K562 (cell line): ENCODE measurements around the gene KIF24. TPM values are rescaled to one million over a fixed set of nuclear protein-coding genes. Genes with fewer than 3 reads are reported as not detected.

Source experiments
- ATAC-seq: fragments of 200-7000 bp; cut with Tn5 transposase; 3 replicates; pipeline ENCODE4 v1.9.1; 2020; ENCODE audit warnings: moderate library complexity
- BruUV-seq: library from RNA; stranded (reverse); fragments of 400-500 nt; replicated peaks from 2 replicates; lab custom pipeline; 2021; lab: Mats Ljungman, UMichigan
- CTCF ChIA-PET: fragments of 300-600 bp; formaldehyde crosslinking; extraction: SDS; loops from one replicate; lab custom pipeline; 2021; ENCODE audit warnings: low intra/inter-chr PET ratio; lab: Yijun Ruan, JAX
- POLR2A ChIA-PET: fragments of 300-600, 350-650 bp; sonication (Branson Sonifier 250); formaldehyde crosslinking; extraction: SDS; loops from one replicate; lab custom pipeline; 2021; ENCODE audit warnings: antibody characterized with exemption, inconsistent platforms; lab: Yijun Ruan, JAX
- DNase-seq, 4 experiments: peaks; one replicate each; pipeline versions ENCODE4 v3.0.0 to v3.0.0-alpha.2; 2011 to 2018; ENCODE audit warnings: low spot score in 3 of 4, mixed read lengths in 3 of 4; ENCODE audit errors: extremely low read depth in 1 of 4
- FAIRE-seq: peaks from 2 replicates; lab custom pipeline; 2011; peaks lifted over from hg19 to GRCh38; lab: Jason Lieb, UNC
- H2AFZ ChIP-seq: 2 replicates; pipeline ENCODE4 v1.6.0; 2011; ENCODE audit warnings: low read depth, low read length, control low read depth, inconsistent platforms
- H3K27ac ChIP-seq: fragments of 200-600 bp; 3 replicates; pipeline ENCODE4 v1.8.0; 2011; ENCODE audit warnings: low read depth, mild to moderate bottlenecking, control low read depth, inconsistent platforms, low read length, moderate library complexity, mixed read lengths; ENCODE audit errors: extremely low read depth
- H3K27me3 ChIP-seq, 2 experiments: fragments of 300-600 bp in 1 of 2; 2 replicates in 1 of 2; 3 replicates in 1 of 2; pipeline versions ENCODE4 v1.6.0 to v1.8.0; 2011; ENCODE audit warnings: inconsistent platforms in 2 of 2, low read length in 2 of 2, mild to moderate bottlenecking in 1 of 2, mixed read lengths in 1 of 2, moderate library complexity in 1 of 2; ENCODE audit not compliant: control insufficient read depth in 2 of 2, insufficient read depth in 2 of 2
- H3K36me3 ChIP-seq: fragments of 300-600 bp; 3 replicates; pipeline ENCODE4 v1.8.0; 2011; ENCODE audit warnings: mild to moderate bottlenecking, low read length, inconsistent platforms; ENCODE audit not compliant: control insufficient read depth, insufficient read depth
- H3K4me1 ChIP-seq, 2 experiments: fragments of 200-600 bp in 1 of 2; replicated peaks in 1 of 2; 2 replicates in 1 of 2; 3 replicates in 1 of 2; pipeline versions ENCODE4 v1.5.1 to v1.8.0; 2011; ENCODE audit warnings: inconsistent platforms in 2 of 2, low read length in 2 of 2, mild to moderate bottlenecking in 1 of 2, mixed read lengths in 1 of 2, moderate library complexity in 1 of 2; ENCODE audit not compliant: control insufficient read depth in 2 of 2, insufficient read depth in 2 of 2
- H3K4me2 ChIP-seq: 2 replicates; pipeline ENCODE4 v1.6.1; 2011; ENCODE audit warnings: low read length, control low read depth, inconsistent platforms, mixed read lengths; ENCODE audit not compliant: insufficient read depth
- H3K4me3 ChIP-seq: fragments of 200-600 bp; sonication (generic), shearing (Covaris generic); 2 replicates; pipeline ENCODE4 v1.5.1; 2016; ENCODE audit warnings: control low read depth, inconsistent platforms
- H3K79me2 ChIP-seq: fragments of 200-600 bp; 3 replicates; pipeline ENCODE4 v1.8.0; 2011; ENCODE audit warnings: low read length, inconsistent platforms; ENCODE audit not compliant: control insufficient read depth, insufficient read depth
- H3K9ac ChIP-seq, 2 experiments: 2 replicates each; pipeline versions ENCODE4 v1.6.0 to v1.6.1; 2011; ENCODE audit warnings: low read depth in 2 of 2, low read length in 2 of 2, control low read depth in 1 of 2, inconsistent platforms in 1 of 2, mild to moderate bottlenecking in 1 of 2, mixed read lengths in 1 of 2; ENCODE audit not compliant: insufficient read depth in 1 of 2
- H3K9me1 ChIP-seq: one replicate; pipeline ENCODE4 v1.6.0; 2011; ENCODE audit warnings: inconsistent platforms, mild to moderate bottlenecking, low read length, moderate library complexity; ENCODE audit not compliant: control insufficient read depth, insufficient read depth
- H3K9me3 ChIP-seq: replicated peaks from 2 replicates; pipeline ENCODE4 v1.5.1; 2011; ENCODE audit warnings: low read depth, low read length, inconsistent platforms; ENCODE audit not compliant: control insufficient read depth, insufficient read depth
- H4K20me1 ChIP-seq: replicated peaks from 2 replicates; pipeline ENCODE4 v1.6.1; 2011; ENCODE audit warnings: low read length, inconsistent platforms, mixed read lengths; ENCODE audit not compliant: control insufficient read depth, insufficient read depth
- ERF ChIP-seq: fragments of 450-650 bp; formaldehyde crosslinking; IDR thresholded peaks from 2 replicates; pipeline ENCODE4 v1.4.0; 2020; ENCODE audit warnings: mild to moderate bottlenecking, mixed read lengths
- GTF2E2 ChIP-seq: fragments of 200-800 bp; sonication (Bioruptor generic); IDR thresholded peaks from 2 replicates; pipeline ENCODE4 v1.6.1; 2016; ENCODE audit warnings: missing genetic modification characterization, missing compliant biosample characterization
- GTF2F1 ChIP-seq: IDR thresholded peaks from 2 replicates; pipeline ENCODE4 v1.6.1; 2011; ENCODE audit warnings: low read depth, low read length, improper control_type of control experiment
- MTA3 ChIP-seq: fragments of 450-650 bp; formaldehyde crosslinking; IDR thresholded peaks from 2 replicates; pipeline ENCODE4 v1.6.1; 2017; ENCODE audit warnings: mild to moderate bottlenecking, borderline replicate concordance
- NBN ChIP-seq: fragments of 450-650 bp; IDR thresholded peaks from 2 replicates; pipeline ENCODE4 v1.6.1; 2016; ENCODE audit warnings: low read depth, mild to moderate bottlenecking
- RUNX1 ChIP-seq: sonication (generic); IDR thresholded peaks from 2 replicates; pipeline ENCODE4 v1.6.1; 2016; ENCODE audit warnings: antibody characterized with exemption, low read depth
- SIX5 ChIP-seq, 2 experiments: IDR thresholded peaks; 2 replicates each; pipeline ENCODE4 v1.6.1; 2011; ENCODE audit warnings: low read length in 2 of 2, borderline replicate concordance in 1 of 2, low read depth in 1 of 2, mild to moderate bottlenecking in 1 of 2, moderate library complexity in 1 of 2; ENCODE audit not compliant: insufficient read depth in 1 of 2
- TEAD1 ChIP-seq, 2 experiments: fragments of 450-650 bp in 1 of 2; sonication (generic) in 1 of 2; formaldehyde crosslinking; IDR thresholded peaks; 2 replicates each; pipeline versions ENCODE4 v1.4.0 to v1.8.0; 2020 to 2022; ENCODE audit warnings: mild to moderate bottlenecking in 2 of 2, missing genetic modification reagents in 1 of 2
- ZBTB11 ChIP-seq, 3 experiments: fragments of 200-800 bp in 1 of 3; fragments of 250-450 bp in 1 of 3; fragments of 450-650 bp in 1 of 3; sonication (Bioruptor Pico) in 1 of 3; sonication (Bioruptor generic) in 1 of 3; formaldehyde crosslinking in 1 of 3; IDR thresholded peaks; 2 replicates each; pipeline versions ENCODE4 v1.6.1 to v1.8.0; 2016 to 2022; ENCODE audit warnings: mild to moderate bottlenecking in 2 of 3, missing genetic modification characterization in 2 of 3, missing compliant biosample characterization in 1 of 3, moderate library complexity in 1 of 3
- ZNF449 ChIP-seq: fragments of 250-450 bp; sonication (Bioruptor Pico); IDR thresholded peaks from 2 replicates; pipeline ENCODE4 v1.8.0; 2022; ENCODE audit warnings: moderate library complexity, mild to moderate bottlenecking, inconsistent platforms
- ZNF584 ChIP-seq: fragments of 200-800 bp; sonication (Bioruptor generic); IDR thresholded peaks from 2 replicates; pipeline ENCODE4 v1.6.1; 2016; ENCODE audit warnings: low read depth, mild to moderate bottlenecking, missing genetic modification characterization, missing compliant biosample characterization
- WGBS: fragments of 100-300 bp; shearing (Covaris generic); methylation state at CpG from one replicate; pipeline ENCODE4 v1.1.6; 2016; ENCODE audit warnings: low coverage, mixed read lengths; ENCODE audit not compliant: insufficient coverage; ENCODE audit errors: missing lambda C conversion rate; 5-methylcytosine and 5-hydroxymethylcytosine counted together
- in situ Hi-C: fragments of 300-500 bp; cut with MboI; formaldehyde crosslinking; loops from 4 replicates; pipeline ENCODE4 v1.15.0; 2018; ENCODE audit warnings: inconsistent platforms, mixed read lengths
- intact Hi-C: fragments of 100-400 bp; cut with micrococcal nuclease; formaldehyde crosslinking; loops from 2 replicates; pipeline ENCODE4 v1.14.2; 2022
- polyA plus RNA-seq, 8 experiments: library from polyadenylated mRNA; depleted of rRNA in 4 of 8; stranded (reverse) in 5 of 8; unstranded in 3 of 8; fragments of >200 nt; fragmentation: Nextera tagmentation in 2 of 8; fragmentation: Illumina TruSeq in 1 of 8; extraction: Ambion mirVana in 2 of 8; extraction: Trizol in 1 of 8; gene quantifications; 2 replicates each; pipeline versions ENCODE4 v1.2.1 to v1.2.3, GENCODE V29; 2011 to 2014; ENCODE audit warnings: inconsistent platforms in 1 of 8, missing spikeins in 1 of 8
- total RNA-seq, 7 experiments: library from RNA; depleted of rRNA in 6 of 7; stranded (reverse); fragments of >200 nt in 6 of 7; fragmentation: Illumina TruSeq in 2 of 7; extraction: Trizol in 2 of 7; gene quantifications; 2 replicates each; pipeline versions ENCODE4 v1.2.1 to v1.2.3, GENCODE V29; 2011 to 2021; ENCODE audit warnings: low replicate concordance in 1 of 7
- TF ChIP-seq, protein P1 (sequence below): fragments of 450-650 bp; formaldehyde crosslinking; IDR thresholded peaks from 2 replicates; pipeline ENCODE4 v1.4.0; 2022; ENCODE audit warnings: mild to moderate bottlenecking, moderate library complexity
- TF ChIP-seq, protein P2 (sequence below): sonication (generic); formaldehyde crosslinking; IDR thresholded peaks from 2 replicates; pipeline ENCODE4 v1.9.0; 2022; ENCODE audit warnings: mild to moderate bottlenecking, missing genetic modification reagents

KIF24 gene
- total and polyA plus RNA-seq, 9 of the 15 experiments (the other 6 are each of a cell fraction or from before 2014, with no cell fraction given) = 0.63 to 5.8 (median 4.4) TPM

DNA sequence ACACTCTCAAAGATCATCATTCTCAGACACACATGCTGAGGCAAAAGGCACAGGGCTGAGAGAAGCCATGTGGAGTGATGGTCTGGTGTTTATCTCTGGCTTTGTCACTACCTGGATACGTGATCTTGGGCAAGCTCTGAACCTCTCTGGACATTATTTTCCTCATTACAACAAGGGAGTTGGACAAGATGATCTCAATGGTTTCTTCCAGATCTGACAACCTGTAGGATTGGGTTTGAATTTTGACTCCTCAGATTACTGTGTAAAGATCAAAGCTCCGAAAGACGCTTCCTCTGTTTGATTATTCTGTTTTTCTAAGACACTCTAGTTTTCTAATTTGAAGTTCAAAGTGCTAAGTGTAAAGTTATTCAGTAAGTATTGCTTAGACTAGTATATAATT, 20.3 kb upstream of the KIF24 start:
- Histone ChIP-seq H3K4me2 (no peak overlapping the region), H3K4me1 (no peaks in the 10 kb centered on the region), H3K79me2 (no peaks in the 10 kb centered on the region), H3K36me3 (no peaks in the 10 kb centered on the region), H2AFZ (no peak overlapping the region), H4K20me1 (no peaks in the 10 kb centered on the region), H3K27me3 (no peaks in the 10 kb centered on the region), H3K9ac (no peak overlapping the region), H3K9me1 (no peaks in the 10 kb centered on the region), H3K27ac (no peak overlapping the region), H3K9me3 (no peaks in the 10 kb centered on the region), H3K4me3 (no peak overlapping the region)
- ChIA-PET CTCF (no interaction called here), POLR2A (no interaction called here)
- no TSS peak for BruUV-seq
- no peak for DNase-seq
- no peak for ATAC-seq
- intact Hi-C loops (no loop called here), in situ Hi-C loops (no loop called here)
- 59% methylated on average over 3 of the region's 3 CpGs for WGBS
- TF ChIP-seq, protein P1, sequence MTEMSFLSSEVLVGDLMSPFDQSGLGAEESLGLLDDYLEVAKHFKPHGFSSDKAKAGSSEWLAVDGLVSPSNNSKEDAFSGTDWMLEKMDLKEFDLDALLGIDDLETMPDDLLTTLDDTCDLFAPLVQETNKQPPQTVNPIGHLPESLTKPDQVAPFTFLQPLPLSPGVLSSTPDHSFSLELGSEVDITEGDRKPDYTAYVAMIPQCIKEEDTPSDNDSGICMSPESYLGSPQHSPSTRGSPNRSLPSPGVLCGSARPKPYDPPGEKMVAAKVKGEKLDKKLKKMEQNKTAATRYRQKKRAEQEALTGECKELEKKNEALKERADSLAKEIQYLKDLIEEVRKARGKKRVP = no peak
- TF ChIP-seq, protein P2, sequence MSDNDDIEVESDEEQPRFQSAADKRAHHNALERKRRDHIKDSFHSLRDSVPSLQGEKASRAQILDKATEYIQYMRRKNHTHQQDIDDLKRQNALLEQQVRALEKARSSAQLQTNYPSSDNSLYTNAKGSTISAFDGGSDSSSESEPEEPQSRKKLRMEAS (CRISPR knock-in tag) = no peak
- TF ChIP-seq RUNX1 (no peak), MTA3 (no peak), TEAD1 (CRISPR knock-in tag; IDR thresholded peaks at IDR 0.05) (no peak), ZNF584 (CRISPR knock-in tag) (no peak), ERF (no peak), SIX5 (IDR thresholded peaks at IDR 0.05; ENCODE audit: borderline replicate concordance in 1 of 2, insufficient read depth in 1 of 2, low read depth in 1 of 2, low read length in 2 of 2) (no peak), NBN (no peak), ZBTB11 (CRISPR knock-in tag; IDR thresholded peaks at IDR 0.05) (no peak), GTF2F1 (no peak), ZNF449 (CRISPR knock-in tag) (no peak), GTF2E2 (tag) (no peak)
- no peak for FAIRE-seq
